ENCODE results near the gene NPAS3. TPM values are rescaled to one million over a fixed set of nuclear protein-coding genes. Genes with fewer than 3 reads are reported as not detected.

The NPAS3 gene
- 1 to 10 TPM; 3.5 to 7.5 (median 5.0) TPM for polyA plus RNA-seq (ENCODE audit: insufficient read length in 10 of 10)
- long read RNA-seq, donor 1: 0 reads
- long read RNA-seq, donor 2: 0 reads
- long read RNA-seq, donor 3: 0 reads
- long read RNA-seq, donor 4: 0 reads
- long read RNA-seq, donor 5: 0 reads
- long read RNA-seq, donor 6: 0 reads
- long read RNA-seq, donor 7: 0 reads
- long read RNA-seq, donor 8: 0 reads
- long read RNA-seq, donor 9: 0 reads

DNA sequence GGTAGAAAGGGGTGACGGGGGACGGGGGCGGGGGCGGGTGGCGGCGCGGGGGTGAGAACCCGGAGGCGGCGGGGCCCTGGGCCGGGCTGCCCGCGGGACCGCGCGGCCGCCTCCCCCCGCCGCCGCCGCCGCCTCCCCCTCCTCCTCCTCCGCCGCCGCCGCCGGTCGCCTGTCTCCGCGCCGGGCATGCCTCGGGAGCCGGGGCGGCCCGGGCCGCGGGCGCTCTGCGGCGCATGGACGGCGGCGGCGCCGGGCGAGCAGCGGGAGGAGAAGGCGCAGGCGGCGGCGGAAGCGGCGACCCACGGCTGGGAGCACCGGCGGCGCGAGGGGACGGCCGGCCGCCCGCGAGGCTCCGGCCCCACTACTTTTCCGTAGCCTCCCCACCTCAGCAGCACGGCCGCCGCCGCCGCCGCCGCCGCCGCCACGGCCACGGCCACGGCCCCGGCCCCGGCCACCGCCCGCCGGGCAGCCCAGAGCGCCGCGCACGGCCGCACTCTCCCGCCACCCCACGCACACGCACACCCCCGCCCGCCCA lies at the start of gene NPAS3:
TSS of gene NPAS3 (plus strand) at position 161 of the 535 bp plus-strand sequence.
- DNase-seq: no peak

DNA sequence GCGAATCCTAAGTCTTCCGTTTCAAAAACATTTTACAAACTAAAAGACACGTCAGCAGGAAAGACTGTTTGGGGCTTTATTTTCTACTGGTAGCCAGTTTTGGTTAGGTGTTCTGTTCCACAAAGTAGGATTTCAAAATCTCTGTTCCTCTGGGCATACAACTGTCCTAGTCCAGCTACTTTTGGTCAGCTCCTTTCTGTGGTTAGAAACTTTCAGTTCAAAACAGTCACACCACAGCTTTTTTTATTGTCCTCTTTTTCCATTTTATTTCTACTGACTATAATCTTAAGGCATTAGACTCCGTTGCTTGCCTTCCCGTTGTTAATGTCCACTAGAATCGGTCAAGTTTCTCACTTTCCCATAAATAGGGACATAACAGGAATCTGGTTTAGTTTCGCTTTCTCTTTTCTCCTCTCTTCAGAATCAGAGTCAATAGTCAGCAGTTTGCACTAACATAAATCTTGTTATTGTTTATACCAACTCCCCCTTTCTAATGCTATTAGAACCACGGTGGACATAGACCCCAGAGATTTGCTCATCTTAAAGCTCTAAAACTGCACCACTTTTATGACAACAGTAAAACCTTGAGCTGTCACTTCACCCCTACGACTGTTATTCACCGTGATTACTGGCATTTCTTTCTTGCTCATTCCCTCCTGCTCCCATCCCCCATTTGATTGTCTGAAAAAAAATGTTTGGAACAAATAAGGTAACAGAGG lies 41.5 kb upstream of the NPAS3 start:
- peak; percentile 31 to 82 (median 42) for DNase-seq

DNA sequence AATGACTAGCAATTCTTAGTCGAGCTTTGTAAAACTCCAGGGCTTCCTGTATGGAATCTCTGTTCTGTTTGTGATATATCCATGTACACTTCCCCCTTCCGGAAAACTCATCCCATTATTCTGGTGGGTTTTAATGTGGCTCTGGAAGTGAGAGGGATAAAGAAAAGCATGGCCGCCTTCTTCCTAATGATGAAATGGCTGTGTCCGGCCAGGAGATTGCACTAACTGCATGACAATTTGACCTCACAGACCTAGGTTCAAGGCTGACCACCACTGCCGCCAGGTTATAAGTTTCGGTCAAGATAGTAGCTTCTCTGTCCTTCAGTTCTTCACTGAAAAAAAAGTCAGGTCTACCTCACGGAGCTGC lies 41.0 kb upstream of the NPAS3 start:
- no peak for DNase-seq

DNA sequence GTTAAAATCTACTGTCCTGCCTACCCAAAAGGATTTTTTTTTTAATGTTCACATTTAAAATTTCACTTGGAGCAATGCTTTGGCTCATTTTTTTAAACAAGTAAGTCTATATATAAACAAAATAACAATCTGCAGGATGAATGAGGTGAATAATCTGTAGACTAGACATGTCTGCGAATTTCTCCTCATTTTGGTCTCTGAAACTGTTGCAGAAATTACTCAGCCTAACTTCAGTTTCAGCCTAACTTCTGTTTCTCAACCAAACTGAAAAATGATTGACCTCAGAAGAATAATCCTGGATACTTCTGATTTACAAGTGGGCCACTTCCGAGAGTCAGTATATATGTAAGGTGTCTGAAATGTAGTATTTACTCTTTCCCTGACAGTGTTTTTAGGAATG lies 39.8 kb upstream of the NPAS3 start:
- no peak for DNase-seq

DNA sequence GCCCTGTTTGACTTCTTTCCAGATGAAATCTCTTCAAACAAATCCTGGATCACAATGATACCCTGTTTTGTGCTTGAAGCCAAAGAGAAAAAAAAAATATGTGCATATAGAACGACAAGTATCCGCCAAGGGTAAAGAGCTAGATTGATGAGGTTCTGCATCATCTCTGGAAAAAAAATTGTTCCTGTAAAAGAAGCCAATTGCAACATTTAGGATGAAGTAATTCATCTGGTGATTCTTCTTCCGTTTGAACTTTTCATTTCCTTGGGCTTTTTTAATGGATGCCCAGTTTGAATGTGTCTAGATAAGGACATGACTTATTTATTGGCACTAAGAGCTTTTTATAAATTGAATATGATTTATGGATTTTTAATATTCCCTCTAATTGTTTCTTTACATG lies 38.1 kb upstream of the NPAS3 start:
- no peak for DNase-seq

DNA sequence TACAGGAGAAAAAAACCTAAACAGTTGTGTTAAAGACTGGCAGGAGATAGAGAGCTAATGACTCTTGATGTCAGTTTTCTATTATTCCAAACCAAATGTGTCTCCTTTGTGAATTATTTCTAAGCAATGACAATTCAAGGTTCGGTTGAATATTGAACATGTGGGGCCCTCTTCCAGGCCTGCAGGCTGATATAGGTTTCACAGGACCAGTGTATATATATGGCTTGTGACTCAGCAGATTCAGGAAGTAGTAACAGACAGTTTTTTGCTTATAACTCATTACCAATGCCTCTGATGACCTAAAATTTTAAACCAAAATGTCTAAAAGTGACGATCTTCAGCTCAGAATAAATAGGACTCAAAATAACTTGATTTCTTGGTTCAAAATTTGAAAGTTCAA lies 33.7 kb upstream of the NPAS3 start:
- no peak for DNase-seq

DNA sequence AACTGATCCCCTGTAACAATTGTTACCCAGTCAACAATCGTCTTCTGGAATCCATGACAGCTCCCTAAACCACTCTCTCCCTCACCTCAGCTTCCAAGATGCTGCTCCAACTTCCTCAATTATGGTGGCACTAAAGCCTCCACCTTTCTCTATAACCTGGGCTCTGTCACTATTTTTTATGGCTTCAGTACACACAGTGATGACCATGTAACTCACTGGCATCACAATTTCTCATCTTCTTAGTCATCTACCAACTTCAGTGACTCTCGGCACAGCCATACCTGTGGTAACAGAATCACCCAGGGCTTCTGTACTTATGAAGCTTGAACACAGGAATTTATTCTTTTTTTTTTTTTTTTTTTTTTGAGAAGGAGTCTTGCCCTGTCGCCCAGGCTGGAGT lies 32.0 kb upstream of the NPAS3 start:
- no peak for DNase-seq

DNA sequence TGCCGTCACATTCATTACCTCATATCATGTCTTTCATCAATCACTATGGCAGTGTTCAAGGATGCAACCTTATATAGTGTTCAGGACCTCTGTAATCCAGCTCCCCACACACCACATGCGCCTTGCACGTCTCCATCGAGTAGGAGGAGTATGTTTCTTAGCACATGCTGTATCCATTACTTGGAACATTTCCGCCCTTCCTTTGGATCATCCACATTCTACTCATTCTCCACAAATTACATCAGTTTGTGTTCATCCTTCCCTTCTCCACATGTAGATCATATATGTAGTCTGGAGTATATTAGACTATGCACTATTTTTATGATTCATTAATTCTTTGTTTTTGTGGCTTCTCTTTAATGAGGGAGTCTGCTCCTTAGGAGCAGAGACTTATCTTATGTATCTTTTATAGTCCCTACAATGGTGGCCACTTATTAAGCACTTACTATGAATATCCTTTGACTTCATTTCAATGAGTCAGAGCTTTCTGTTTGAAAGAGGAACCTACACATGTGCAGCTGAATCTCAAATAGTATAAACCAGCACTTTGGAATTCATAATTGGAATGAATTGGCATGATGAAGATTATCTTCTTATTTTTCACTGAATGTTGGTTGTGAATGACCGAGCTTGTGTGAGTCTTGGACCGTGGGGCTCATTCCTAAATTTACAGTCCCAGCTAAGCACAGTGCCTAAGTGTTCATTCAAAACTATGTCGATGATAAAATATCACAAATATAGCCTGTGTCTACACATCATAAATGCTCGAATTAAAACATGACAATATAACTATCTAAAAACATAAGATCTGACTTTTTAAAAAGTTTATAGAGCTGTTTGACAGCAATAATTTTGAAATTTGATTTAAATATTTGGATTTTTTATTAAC lies 30.2 kb upstream of the NPAS3 start:
- peak in 2 of 3 donors; percentile 13 to 60 for DNase-seq

DNA sequence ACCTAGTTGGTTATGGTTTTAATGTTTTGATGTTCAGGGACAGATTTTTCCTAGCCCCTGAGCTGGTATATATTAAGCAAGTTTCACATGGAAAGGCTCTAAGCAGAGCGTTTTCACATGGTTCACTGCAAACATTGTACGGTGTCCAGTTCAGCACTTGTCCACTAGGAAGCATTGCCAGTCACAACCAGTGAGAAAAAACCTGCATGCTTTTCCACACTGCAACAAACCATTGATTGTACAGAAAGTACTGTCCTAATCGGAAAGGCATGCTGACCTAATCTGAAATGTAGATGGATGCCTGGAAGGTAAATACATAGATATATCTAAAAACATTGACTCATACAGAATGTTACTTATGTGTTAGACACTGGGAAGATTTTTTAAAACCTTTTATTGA lies 25.0 kb upstream of the NPAS3 start:
- peak in 1 of 3 donors; percentile 22 for DNase-seq

DNA sequence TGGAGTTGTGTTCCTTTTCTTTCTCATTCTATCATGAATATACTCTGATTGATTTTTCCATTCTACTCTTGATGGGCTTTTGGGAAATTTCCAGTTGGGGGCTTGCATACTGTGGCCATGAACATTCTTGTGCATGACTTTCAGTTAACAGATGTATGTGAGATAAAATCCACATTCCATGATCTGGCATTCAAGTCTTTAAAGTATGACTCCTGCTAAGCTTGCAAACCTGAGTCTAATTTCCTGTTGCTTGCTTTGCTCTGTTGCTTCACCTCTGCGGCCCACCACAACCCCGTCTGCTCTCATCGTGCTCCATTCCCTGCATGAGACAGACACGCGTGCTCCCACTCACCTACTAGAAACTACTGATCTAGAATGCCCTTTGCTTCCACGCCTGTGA lies 24.3 kb upstream of the NPAS3 start:
- DNase-seq: no peak

DNA sequence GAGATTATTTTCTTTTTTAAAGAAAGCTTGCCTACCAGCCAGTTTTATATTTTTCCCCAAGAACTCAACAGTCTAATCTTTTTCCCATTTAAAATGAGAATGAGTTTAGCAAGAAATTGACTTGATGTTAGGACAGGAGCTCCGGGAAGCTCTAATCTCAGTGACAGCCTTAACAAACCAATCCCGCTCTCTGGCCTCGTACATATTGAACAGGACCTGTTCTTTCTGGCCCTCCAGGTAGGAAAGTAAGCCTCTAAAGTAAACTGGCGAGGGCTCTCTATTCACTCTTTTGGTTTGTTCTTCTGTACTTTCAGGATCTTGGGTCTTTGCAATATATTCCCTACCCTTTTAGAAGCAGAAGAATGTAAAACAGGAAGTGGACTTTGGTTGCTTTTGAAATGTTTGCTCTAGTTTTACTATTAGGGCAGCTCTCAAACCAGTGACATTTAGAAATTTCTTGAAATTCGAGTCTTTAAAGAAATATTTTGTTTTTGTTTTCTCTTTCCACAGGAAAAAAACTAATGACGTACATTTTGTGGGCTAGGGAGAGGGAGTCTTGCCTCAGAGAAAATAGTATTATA lies 17.9 kb upstream of the NPAS3 start:
- no peak for DNase-seq

DNA sequence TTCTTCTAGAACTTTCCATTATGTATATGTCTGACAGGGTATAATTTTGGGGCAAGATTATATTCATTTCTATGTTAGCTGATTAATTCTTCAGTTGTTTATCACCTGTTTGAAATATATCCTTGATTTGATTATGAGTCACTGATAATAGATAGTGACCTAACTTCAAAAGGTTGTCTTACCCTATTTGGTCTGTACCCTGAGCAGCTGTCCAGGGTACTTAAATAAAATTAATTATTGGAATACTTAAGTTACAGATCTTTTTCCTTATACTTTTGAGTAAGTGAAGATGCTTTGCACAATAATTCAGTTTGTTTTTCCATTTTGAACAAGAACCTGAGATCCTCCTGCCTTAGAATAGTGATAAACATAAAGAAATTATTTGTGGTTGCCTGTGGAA lies 13.2 kb upstream of the NPAS3 start:
- no peak for DNase-seq

DNA sequence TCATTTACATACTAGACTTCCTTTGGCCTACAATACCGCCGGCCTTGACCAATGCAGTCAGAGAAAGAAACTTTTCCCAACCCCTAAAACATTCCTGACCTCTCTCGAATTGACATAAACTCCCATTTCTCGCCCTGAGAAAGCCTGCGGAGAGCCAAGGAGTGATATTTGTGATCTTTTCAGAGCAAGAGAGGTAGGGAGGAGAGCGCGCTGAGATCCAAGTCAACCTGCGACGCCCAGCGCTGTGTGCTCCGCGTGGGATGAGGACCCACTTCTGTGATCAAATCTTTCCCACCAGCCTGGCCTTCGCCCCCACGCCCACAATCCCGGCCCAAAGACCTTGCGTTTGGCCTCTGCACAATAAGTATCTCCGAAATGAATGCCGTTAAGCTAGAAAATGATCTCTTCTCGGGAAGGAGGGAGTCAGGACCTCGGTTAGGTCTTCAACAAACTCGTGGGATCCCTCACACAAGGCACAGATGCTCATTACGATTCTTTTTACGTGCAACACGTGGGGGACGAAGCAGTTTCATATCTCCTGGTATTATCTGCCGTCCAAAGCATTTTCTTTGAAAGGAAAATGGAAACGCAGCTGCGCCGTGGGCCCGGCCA lies 6.3 kb upstream of the NPAS3 start:
- peak in 1 of 3 donors; percentile 51 for DNase-seq

DNA sequence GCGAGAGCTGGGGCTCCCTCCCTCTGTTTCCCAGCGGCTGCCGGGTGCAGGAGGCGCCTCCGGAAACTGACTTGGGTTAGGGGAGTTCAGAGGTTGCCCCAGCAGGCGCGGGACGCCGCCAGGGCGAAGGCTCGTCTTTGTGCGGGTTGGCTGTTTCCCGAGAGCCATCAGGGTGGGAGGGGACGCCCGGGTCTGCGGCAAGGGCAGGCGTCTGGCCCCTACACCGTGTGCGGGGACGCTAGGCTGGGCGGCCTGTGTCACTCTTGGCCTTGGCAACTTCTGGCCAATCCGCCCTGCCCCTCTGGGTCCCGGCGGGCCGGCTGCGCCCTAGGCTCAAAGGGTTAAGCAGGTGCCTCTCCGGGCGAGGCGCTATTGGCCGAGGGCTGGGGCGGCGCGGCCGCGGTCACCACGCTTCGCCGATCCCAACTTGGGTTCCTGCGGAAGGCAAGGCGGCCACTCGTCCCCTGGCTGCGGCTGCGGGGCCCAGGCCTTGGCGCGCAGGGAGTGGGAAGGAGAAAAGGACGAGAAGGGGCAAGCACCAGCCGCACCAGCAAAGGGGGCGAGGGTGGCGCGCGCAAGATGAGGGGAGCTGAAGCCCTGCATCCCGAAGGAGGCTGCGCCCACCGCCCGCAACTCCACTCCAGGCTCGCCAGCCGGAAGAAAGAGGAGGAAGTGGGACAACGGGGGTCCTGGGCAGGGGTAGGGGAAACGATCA lies 5.6 kb upstream of the NPAS3 start:
- peak in 2 of 3 donors; percentile 22 to 85 for DNase-seq

DNA sequence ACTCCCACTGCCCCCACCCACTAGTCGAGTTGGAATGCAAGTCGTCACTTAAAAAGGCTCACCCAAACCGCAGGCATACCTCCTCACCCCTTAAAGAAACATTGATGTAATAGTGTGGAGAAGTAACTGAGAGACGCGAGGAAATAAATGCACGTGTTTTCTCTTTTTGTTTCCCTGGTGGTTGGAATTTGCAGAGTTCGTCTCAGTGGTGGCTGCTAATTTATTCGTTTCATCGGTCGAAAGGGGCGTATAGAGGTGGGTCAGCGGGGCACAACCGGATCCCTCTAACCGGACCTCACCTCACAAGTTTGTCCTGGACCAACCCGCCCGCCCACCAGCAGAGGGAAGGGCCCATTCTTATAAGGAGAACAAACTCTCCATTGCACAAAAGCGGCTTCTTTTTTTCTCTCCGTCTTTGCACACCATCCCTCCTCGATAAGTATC lies 5.0 kb upstream of the NPAS3 start:
- peak in 2 of 3 donors; percentile 66 to 83 for DNase-seq

DNA sequence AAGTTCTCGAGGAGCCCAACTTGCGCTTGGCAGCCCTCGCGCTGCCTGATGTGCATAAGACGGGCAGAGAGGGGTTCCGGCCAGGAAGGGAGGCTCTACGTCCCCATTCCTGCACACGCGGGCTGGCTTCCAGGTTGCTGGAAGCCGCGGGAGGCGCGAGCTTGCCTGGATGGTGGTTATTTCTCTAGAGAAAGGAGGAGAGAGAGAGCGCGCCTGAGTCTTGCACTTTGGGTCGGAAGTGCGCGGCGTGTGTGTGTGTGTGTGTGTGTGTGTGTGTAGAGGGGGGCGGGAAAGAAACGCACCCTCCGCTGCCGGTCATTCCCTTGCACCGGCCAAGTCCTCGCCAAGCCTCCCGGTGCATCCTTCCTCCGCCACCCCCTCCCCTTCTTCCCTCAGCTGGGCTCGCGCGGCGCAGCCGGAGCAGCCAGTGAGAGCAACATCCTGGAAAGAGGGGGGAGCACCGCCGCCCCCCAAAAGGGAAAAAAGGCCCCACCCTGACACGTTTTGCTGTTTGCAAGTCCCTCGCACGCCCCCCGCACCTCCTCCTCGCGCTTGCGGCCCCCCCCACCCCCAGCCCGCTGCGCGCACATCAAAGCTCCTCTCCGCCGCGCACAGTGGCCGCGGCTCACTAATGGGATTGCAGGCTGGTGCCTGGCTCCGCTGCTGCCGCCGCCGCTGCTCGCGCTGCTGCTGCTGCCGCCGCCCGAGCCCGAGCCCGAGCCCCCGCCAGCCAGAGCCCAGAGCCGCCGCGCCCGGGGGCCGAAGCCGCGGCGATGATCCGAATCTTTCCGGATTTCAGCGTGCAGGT lies 4.4 kb upstream of the NPAS3 start:
- DNase-seq: peak in 2 of 3 donors; percentile 74 to 91

DNA sequence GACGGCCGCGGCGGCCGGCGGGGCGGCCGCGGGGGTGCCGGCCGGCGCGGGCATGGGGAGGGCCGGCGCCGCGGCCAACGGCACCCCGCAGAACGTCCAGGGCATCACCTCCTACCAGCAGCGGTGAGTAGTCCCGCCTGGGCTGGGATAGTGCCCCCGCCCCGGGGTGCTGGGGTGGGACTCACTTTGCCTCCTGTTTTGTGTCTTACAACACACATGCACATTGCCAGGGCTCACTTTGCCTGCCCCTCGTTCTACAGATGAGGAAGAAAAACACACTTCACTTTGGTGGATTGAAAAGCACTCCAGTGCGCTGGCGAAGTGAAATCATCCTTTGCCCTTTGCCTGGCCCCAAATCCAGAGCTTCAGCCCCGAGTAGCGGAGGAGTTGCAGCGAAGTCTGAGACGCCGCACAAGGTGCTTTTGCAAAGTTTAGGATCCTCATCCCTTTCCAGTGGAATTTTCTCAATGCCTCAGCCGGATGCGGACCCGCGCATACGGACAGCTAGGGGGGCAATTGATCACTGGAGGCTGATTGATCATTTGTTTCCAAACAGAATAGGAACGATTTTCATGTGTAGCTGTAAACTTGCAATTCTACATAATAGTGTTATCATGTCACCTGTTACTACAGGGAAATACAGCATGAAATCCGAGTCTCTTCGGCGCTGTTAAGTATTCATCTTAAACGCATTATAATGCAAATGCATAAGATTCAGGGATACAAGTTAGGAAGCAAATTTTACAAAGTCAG lies 3.6 kb upstream of the NPAS3 start:
- peak in 2 of 3 donors; percentile 57 to 79 for DNase-seq

DNA sequence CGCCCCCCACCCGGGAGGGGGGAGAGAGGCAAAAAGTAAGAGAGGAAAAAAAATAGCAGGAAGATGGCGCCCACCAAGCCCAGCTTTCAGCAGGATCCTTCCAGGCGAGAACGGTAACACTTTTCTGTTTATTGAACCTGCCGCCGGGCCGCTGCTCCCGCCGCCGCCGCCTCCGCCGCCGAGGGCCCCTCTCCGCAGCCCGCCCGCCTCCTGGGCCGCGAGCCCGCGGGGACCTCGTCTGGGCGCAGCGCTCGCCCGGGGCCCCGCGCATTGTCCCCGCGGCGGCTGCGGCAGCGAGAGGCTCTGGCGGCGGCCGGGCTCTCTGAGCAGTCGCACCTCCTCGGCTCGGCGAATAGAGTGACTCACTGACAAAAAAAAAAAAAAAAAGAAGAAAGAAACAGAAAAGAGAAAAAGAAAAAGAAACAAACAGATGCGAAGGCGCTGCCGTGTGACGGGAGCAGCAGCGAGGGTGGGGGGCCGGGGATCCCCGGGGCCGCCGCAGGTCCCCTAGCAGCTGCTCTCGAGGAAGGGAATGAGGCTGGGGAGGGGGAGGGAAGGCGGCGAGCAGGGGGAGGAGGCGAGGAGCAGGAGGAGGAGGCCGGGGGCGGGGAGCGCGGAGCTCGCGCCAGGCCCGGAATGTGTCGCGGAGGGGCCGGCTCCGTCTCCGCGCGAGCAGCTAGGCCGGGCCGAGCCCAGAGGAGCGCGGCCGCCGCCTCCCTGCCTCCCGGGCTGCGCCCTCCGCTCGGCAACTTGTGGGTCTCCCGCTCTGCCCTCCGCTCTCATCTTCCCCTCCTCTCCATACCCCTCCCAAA lies 781 bp downstream of the NPAS3 start:
- peak; percentile 86 to 96 (median 94) for DNase-seq

Measured in muscle of back (tissue), 13 donors.